ENCODE data around the gene PGAM2.
"Not testable (repeated sequence)": the region's sequence is repeated elsewhere in the genome, so short reads cannot be mapped to it uniquely, and the experiment has no call there.

The PGAM2 gene

GRCh38 chr7:44056681-44057080 is 8.7 kb downstream of the PGAM2 start:
- in situ Hi-C loops (cut with HindIII; ENCODE audit: low sequenced_read_pairs) = no loop called here

GRCh38 chr7:44052771-44053365 is 12.5 kb downstream of the PGAM2 start:
- in situ Hi-C loops (cut with HindIII; ENCODE audit: low sequenced_read_pairs) = no loop called here

GRCh38 chr7:44051611-44052220 is 13.7 kb downstream of the PGAM2 start:
- in situ Hi-C loops (cut with HindIII; ENCODE audit: low sequenced_read_pairs) = no loop called here

GRCh38 chr7:44050915-44051560 is 14.3 kb downstream of the PGAM2 start:
- in situ Hi-C loops (cut with HindIII; ENCODE audit: low sequenced_read_pairs) = no loop called here

DNA sequence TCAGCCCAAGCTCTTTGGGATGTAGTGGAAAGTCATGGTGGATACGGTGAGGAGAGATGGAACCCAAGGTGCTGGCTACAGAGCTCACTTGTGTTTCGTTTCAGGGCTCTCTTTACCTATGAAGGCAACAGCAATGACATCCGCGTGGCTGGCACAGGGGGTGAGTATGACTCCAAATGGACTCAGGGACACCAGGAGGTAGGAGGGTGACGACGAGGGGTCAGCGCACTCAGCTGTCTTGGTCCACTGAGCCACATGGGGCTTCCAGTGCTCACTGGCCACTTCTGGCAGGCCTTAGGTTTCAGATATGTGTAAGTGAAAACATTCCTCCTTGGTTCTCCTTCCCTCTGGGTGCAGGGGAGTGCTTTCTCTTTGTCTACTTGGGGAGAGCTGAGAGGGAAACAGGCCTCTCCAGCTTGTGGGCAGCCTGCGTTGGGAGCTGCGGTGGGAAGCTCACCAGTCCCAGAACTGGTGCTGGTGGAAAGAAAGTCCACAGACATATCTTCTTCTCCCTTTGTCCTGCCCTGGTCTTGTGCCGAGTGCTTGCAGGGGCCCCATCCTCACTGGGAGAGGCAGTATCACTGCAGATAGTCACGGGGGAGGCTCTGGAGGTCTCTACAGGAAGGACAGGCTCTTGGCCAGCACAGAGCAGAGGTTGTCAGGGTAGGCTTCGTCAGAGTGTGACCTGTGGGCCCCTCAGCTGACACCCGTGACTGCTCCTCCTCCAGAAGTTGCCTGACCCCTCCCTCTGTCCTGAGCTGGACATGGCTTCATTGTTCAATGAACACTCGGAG is 15.0 kb downstream of the PGAM2 start:
- in situ Hi-C loops (cut with HindIII; ENCODE audit: low sequenced_read_pairs) = no loop called here

GRCh38 chr7:44048031-44048795 is 17.2 kb downstream of the PGAM2 start:
- in situ Hi-C loops (cut with HindIII; ENCODE audit: low sequenced_read_pairs) = no loop called here

GRCh38 chr7:44046321-44047061 is 18.9 kb downstream of the PGAM2 start:
- in situ Hi-C loops (cut with HindIII; ENCODE audit: low sequenced_read_pairs) = no loop called here

GRCh38 chr7:44045226-44046014 is 19.9 kb downstream of the PGAM2 start:
- in situ Hi-C loops (cut with HindIII; ENCODE audit: low sequenced_read_pairs) = no loop called here

DNA sequence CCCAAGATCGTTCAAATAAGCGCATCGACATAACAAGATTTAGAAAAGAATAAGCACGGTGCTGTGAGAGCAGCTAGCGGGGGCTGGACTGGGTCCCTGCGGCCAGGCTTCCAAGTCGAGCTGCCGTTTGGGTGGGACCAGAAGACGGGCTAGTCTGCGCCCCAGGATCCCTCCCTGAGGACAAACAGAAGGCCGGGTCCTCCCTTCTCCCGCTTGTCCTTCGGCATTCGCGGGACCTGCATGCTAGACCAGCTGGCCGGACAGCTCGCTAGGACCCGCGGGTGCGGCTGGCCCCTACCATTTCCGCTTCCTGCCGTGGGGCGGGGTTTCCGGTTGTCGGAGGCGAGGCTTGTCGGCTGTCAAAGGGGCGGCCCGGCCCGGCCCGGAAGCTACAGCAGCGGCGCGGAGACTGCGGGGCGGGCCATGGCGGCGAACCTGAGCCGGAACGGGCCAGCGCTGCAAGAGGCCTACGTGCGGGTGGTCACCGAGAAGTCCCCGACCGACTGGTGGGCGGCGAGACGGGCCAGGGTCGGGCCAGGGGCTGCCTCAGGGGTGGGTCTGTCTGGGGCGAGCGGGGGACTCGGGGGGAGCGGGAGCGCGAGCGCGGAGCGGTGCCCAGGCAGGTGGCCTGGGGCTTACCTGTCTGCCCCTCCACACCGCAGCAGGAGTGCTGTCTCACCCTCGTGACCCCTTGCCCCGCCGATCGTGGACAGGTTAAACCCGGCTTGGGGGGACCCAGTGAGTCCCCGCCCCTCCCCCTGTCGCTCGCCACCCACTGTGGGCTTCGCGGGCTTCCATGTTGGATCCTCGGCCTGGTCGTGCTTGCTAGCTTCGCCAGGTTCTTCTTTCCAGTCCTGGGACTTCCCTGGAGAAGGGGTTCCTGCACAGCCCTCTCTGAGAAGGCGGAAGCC is 20.8 kb downstream of the PGAM2 start, which contains the start of gene DBNL:
DBNL (plus strand) TSS at position 388 of the 911 bp plus-strand sequence; CDS start at position 424, 36 bp downstream.
- in situ Hi-C loops (cut with HindIII; ENCODE audit: low sequenced_read_pairs) = no loop called here

DNA sequence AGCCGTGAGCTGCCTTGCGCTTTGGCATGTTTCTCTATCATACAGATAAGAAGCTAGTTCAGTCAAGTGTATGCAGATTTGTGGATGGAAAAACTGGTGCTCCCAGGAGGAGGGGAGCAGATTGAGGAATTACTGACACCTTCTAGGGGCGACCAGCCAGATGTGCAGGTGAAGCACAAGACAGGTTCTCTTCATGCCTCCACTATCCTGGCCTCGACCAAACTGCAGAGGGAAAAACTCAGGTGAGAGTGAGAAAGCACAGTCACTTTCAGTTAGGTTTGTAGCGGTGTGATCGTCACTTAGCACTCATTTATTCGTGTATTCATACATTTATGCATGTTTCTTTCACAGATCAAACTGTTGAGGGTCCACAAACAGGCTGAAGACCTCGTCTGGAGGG is 21.5 kb downstream of the PGAM2 start:
- in situ Hi-C loops (cut with HindIII; ENCODE audit: low sequenced_read_pairs) = no loop called here

DNA sequence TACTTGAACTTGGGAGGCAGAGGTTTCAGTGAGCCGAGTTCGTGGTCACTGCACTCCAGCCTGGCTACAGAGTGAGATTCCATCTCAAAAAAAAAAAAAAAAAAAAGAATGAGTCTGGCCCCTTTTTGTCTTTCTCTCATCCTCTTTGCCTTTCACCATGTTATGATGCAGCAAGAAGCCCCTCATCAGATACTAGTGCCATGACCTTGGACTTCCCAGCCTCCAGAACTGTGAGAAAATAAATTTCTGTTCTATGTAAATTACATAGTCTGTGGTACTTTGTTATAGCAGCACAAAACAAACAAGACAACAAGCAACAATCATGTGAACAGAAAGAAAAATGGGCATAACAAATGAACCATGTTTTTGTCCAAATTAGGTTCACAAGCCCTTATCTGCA is 23.1 kb downstream of the PGAM2 start:
- in situ Hi-C loops (cut with HindIII; ENCODE audit: low sequenced_read_pairs) = no loop called here

GRCh38 chr7:44040493-44040891 is 24.9 kb downstream of the PGAM2 start:
- in situ Hi-C loops (cut with HindIII; ENCODE audit: low sequenced_read_pairs) = not testable (repeated sequence)

- in situ Hi-C loops (cut with HindIII; ENCODE audit: low sequenced_read_pairs) = not testable (repeated sequence)
Measured at GRCh38 chr7:44039800-44040492, 25.4 kb downstream of the PGAM2 start.

- in situ Hi-C loops (cut with HindIII; ENCODE audit: low sequenced_read_pairs) = not testable (repeated sequence)
Measured at GRCh38 chr7:44038961-44039558, 26.3 kb downstream of the PGAM2 start.

DNA sequence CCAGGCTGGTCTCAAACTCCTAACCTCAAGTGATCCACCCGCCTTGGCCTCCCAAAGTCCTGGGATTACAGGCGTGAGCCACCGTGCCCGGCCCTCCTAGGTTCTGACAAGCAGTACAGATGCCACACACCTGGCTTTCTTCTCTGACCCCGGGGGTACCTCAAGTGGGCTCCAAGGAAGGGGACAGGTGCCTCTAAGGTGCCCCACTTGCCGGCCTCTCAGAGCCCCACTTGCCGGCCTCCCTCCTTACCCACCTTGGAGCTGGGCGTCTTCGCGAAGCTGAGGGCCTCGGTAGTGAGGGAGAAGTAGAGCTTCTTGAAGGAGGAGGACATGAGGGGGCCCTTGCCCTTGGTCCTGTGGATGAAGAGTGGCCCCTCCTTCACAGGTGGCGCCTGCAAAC is 26.8 kb downstream of the PGAM2 start:
- in situ Hi-C loops (cut with HindIII; ENCODE audit: low sequenced_read_pairs) = not testable (repeated sequence)

- in situ Hi-C loops (cut with HindIII; ENCODE audit: low sequenced_read_pairs) = not testable (repeated sequence)
Measured at GRCh38 chr7:44037951-44038350, 27.4 kb downstream of the PGAM2 start.

DNA sequence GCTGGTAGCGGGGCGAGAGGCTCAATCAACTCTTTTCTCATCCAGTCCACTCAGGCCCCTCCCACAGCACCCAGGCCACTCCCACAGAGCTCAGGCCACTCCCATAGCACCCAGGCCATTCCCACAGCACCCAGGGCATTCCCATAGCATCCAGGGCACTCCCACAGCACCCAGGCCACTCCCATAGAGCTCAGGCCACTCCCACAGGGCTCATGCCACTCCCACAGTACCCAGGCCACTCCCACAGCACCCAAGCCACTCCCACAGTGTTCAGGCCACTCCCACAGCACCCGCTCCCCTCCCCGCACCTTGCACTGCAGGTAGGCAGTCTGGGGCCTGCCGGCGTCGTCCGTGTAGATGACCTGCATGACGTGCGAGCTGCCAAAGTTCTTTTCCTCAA is 29.0 kb downstream of the PGAM2 start:
- in situ Hi-C loops (cut with HindIII; ENCODE audit: low sequenced_read_pairs) = not testable (repeated sequence)
